HG03520 (cell line): ENCODE data around the gene PRKD1.

Source experiments
- ATAC-seq: cut with Tn5 transposase; IDR thresholded peaks from one replicate; pipeline ENCODE4 v1.9.1; 2021; ENCODE audit warnings: mild to moderate bottlenecking, moderate library complexity; ENCODE audit not compliant: unreplicated experiment

The PRKD1 gene

GRCh38 chr14:29687071-29687765 is 240.4 kb downstream of the PRKD1 start:
- no peak for ATAC-seq

GRCh38 chr14:29684926-29685325 is 242.7 kb downstream of the PRKD1 start:
- ATAC-seq: no peak

GRCh38 chr14:29682789-29683188 is 244.9 kb downstream of the PRKD1 start:
- no peak for ATAC-seq

GRCh38 chr14:29681316-29681715 is 246.3 kb downstream of the PRKD1 start:
- no peak for ATAC-seq

GRCh38 chr14:29674566-29675285 is 252.9 kb downstream of the PRKD1 start:
- no peak for ATAC-seq

GRCh38 chr14:29672831-29673230 is 254.8 kb downstream of the PRKD1 start:
- ATAC-seq: no peak

- no peak for ATAC-seq
These were observed 256.6 kb downstream of the PRKD1 start for GRCh38 chr14:29671034-29671433.

GRCh38 chr14:29668201-29668600 is 259.4 kb downstream of the PRKD1 start:
- ATAC-seq: no peak

- ATAC-seq: no peak
These were observed 263.1 kb downstream of the PRKD1 start for GRCh38 chr14:29664515-29664914.

- no peak for ATAC-seq
These were observed 264.3 kb downstream of the PRKD1 start for GRCh38 chr14:29663281-29663801.

GRCh38 chr14:29654901-29655550 is 272.6 kb downstream of the PRKD1 start:
- ATAC-seq: no peak

- ATAC-seq: no peak
These were observed 274.3 kb downstream of the PRKD1 start for GRCh38 chr14:29653303-29653702.

- ATAC-seq: no peak
These were observed 275.1 kb downstream of the PRKD1 start for GRCh38 chr14:29652571-29652970.

- no peak for ATAC-seq
These were observed 276.9 kb downstream of the PRKD1 start for GRCh38 chr14:29650554-29651269.

- ATAC-seq: no peak
These were observed 278.5 kb downstream of the PRKD1 start for GRCh38 chr14:29649170-29649569.

GRCh38 chr14:29648045-29648444 is 279.6 kb downstream of the PRKD1 start:
- no peak for ATAC-seq

- no peak for ATAC-seq
These were observed 282.5 kb downstream of the PRKD1 start for GRCh38 chr14:29645117-29645516.

- ATAC-seq: no peak
These were observed 284.0 kb downstream of the PRKD1 start for GRCh38 chr14:29643433-29644211.

- no peak for ATAC-seq
These were observed 290.2 kb downstream of the PRKD1 start for GRCh38 chr14:29637411-29637810.

GRCh38 chr14:29636870-29637269 is 290.8 kb downstream of the PRKD1 start:
- ATAC-seq: no peak
